ENCODE data around the gene CDKN1B. TPM values are rescaled to one million over a fixed set of nuclear protein-coding genes. Genes with fewer than 3 reads are reported as not detected.

CDKN1B gene
- total RNA-seq, 4 donors from 2014 or later = 74.3 to 104 (median 101) TPM

DNA sequence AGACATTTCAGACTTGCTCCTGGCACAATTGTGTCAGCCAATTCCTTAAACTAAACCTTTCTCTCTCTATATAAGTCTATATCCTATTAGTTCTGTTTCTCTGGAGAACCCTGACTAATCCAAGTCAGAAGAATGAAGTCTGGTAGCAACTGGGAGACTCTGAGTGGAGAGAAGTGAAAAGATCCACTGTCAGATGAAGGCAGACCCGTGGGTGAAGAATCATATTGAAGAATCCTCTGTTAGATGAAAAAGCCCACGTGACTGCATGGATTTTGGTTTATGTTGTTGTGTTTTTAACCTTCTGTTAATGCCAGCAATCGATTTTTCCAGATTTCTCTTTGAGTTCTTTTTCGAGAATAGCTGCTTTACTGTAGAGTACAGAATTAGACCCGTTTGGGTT is 38.8 kb downstream of the CDKN1B start:
- H3K4me3 ChIP-seq (ENCODE audit: low read depth, poor library complexity, severe bottlenecking) = no peak overlapping the region
- no peak for DNase-seq (ENCODE audit: low spot score in 2 of 2)
- WGBS, 2 donors = 81 to 85% methylated on average over 5 of the region's 5 CpGs
- TF ChIP-seq POLR2A (IDR thresholded peaks at IDR 0.05) = no peak
- TF ChIP-seq, protein P1, sequence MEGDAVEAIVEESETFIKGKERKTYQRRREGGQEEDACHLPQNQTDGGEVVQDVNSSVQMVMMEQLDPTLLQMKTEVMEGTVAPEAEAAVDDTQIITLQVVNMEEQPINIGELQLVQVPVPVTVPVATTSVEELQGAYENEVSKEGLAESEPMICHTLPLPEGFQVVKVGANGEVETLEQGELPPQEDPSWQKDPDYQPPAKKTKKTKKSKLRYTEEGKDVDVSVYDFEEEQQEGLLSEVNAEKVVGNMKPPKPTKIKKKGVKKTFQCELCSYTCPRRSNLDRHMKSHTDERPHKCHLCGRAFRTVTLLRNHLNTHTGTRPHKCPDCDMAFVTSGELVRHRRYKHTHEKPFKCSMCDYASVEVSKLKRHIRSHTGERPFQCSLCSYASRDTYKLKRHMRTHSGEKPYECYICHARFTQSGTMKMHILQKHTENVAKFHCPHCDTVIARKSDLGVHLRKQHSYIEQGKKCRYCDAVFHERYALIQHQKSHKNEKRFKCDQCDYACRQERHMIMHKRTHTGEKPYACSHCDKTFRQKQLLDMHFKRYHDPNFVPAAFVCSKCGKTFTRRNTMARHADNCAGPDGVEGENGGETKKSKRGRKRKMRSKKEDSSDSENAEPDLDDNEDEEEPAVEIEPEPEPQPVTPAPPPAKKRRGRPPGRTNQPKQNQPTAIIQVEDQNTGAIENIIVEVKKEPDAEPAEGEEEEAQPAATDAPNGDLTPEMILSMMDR (IDR thresholded peaks at IDR 0.05) = no peak
- intact Hi-C loops (cut with DNase I; ENCODE audit: low total_unique reads) = no loop called here

DNA sequence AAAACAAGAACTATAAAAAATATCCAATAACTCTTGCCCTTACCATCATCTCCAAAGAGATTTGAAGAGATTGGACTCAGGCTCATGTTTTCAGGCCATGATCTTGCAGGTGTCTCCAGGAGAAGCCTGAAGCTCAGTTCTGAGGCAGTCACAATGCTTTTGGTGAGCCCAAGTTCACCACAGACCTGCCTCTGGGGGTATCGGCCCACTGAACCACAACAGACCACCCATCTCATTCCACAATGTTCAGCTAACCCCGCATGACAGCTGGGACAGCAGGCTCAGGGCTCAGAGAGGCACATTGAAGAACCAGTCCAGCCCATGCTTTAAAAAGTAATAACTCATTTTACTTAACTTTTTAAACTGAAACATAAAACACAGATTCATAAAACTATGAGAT is 40.0 kb downstream of the CDKN1B start:
- intact Hi-C loops (cut with DNase I; ENCODE audit: low total_unique reads) = no loop called here
- H3K4me3 ChIP-seq (ENCODE audit: low read depth, poor library complexity, severe bottlenecking) = no peak overlapping the region
- no peak for DNase-seq (ENCODE audit: low spot score in 2 of 2)
- 91% methylated on average over 2 of the region's 2 CpGs for WGBS, 2 donors
- no peak for TF ChIP-seq POLR2A (IDR thresholded peaks at IDR 0.05)
- TF ChIP-seq, protein P1 (IDR thresholded peaks at IDR 0.05) = no peak

DNA sequence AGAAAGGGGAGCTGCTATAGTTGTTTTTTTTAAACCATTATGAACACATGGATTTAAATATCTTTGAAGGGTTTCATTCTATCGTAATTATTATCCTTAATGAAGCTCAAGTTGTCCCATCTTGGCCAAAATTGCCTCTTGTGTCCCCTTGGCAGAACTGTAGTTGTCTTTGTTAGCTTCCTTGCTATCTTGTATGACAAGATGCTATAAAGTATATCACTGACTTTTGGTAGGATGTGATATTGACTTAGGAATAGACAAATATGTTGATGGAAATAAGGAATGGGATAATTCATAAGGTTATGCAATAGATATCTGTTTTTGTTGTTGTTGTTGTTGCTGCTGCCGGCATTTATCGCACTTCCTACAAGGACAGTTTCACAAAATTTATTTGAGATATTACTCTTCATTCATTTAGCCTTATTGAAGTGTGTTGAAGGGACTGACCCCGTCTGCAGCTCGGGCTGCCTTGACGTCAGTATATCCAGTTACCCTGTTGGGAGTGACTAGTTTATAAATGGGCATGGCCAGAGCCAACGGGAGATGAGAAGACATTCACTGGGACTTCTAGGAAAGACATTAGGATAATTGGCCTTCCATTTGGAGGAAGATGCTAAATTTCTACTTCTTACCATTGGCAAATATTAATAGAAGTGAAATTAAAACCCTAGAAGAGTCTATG is 42.2 kb downstream of the CDKN1B start:
- no peak for DNase-seq (ENCODE audit: low spot score in 2 of 2)
- intact Hi-C loops (cut with DNase I; ENCODE audit: low total_unique reads) = no loop called here
- no peak overlapping the region for H3K4me3 ChIP-seq (ENCODE audit: low read depth, poor library complexity, severe bottlenecking)
- TF ChIP-seq, protein P1 (IDR thresholded peaks at IDR 0.05) = no peak
- no peak for TF ChIP-seq POLR2A (IDR thresholded peaks at IDR 0.05)
- WGBS, 2 donors = 94 to 95% methylated on average over 7 of the region's 7 CpGs

DNA sequence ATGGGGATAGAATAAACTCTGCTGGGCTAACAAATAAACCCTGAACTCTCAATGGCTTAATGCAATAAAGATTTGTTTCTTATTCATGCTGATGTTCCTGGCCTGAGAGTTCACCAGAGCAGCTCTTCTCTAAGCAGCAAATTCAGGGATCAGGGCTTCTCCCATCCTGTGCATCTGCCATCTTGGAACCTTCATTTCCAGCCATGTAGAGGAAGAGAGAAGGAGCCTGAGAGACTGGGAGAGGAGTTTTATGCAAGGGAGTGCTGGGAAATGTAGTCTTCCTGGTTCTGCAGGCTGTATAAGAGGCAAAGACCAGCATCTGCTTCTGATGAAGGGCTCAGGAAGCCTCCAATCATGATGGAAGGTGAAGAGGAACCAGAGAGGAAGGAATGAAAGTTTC is 47.7 kb downstream of the CDKN1B start:
- TF ChIP-seq, protein P1 (IDR thresholded peaks at IDR 0.05) = no peak
- TF ChIP-seq POLR2A (IDR thresholded peaks at IDR 0.05) = no peak
- H3K4me3 ChIP-seq (ENCODE audit: low read depth, poor library complexity, severe bottlenecking) = no peak overlapping the region

DNA sequence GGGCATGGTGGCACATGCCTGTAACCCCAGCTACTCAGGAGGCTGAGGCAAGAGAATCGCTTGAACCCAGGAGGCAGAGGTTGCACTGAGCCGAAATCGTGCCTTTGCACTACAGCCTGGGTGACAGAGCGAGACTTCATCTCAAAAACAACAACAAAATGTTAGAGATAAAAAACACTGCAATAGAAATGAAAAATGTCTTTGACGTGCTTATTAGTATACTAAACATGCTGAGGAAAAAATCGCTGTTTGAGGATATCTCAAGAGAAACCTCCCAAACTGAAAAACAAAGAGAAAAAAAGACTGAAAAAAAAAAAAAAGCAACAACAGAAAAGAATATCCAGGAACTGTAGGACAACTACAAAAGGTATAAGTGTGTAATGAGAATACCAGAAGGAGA is 53.1 kb downstream of the CDKN1B start:
- no peak overlapping the region for H3K4me3 ChIP-seq (ENCODE audit: low read depth, poor library complexity, severe bottlenecking)
- TF ChIP-seq, protein P1 (IDR thresholded peaks at IDR 0.05) = no peak
- TF ChIP-seq POLR2A (IDR thresholded peaks at IDR 0.05) = no peak
- WGBS, 2 donors = 96 to 98% methylated on average over 6 of the region's 6 CpGs

More for the DNA sequence above, 47.7 kb downstream of the CDKN1B start:
- intact Hi-C loops (cut with DNase I; ENCODE audit: low total_unique reads) = no loop called here
- no peak for DNase-seq (ENCODE audit: low spot score in 2 of 2)

More for the DNA sequence above, 53.1 kb downstream of the CDKN1B start:
- no peak for DNase-seq (ENCODE audit: low spot score in 2 of 2)
- intact Hi-C loops (cut with DNase I; ENCODE audit: low total_unique reads) = no loop called here

MicroRNAs within 50 kb of the gene (microRNA counts, 767-probe panel; counts per million panel counts)
- 0 to 358 counts per million in 2 donors for microRNA hsa-miR-613

Small RNAs within 50 kb of the gene (microRNA-seq; reads per million reads assigned to microRNA genes)
- 0 reads per million in 2 donors for gene MIR613 (ENCODE audit: borderline number of aligned reads in 1 of 2, borderline replicate concordance in 2 of 2)

Other genes starting within 250 kb of the CDKN1B start
- gene DUSP16, start 154.5 kb upstream of the CDKN1B start, total RNA-seq = 10 to 100 TPM; 15.3 to 29.0 (median 25.0) TPM
- 10 to 100 TPM; 36.1 to 47.0 (median 44.5) TPM for gene CREBL2, start 105.5 kb upstream of the CDKN1B start, total RNA-seq
- under 1 TPM in 1 of 4 donors, not detected in 3; 0.13 TPM for gene GPR19, start 21.2 kb upstream of the CDKN1B start, total RNA-seq
- 10 to 100 TPM; 26.1 to 89.7 (median 34.7) TPM for gene APOLD1, start 68.3 kb downstream of the CDKN1B start, total RNA-seq
- gene DDX47, start 96.0 kb downstream of the CDKN1B start, total RNA-seq = 10 to 100 TPM; 38.7 to 59.8 (median 55.4) TPM
- 1 to 10 TPM; 2.1 to 9.4 (median 5.3) TPM for gene GPRC5A, start 174.2 kb downstream of the CDKN1B start, total RNA-seq
- gene GPRC5D, start 234.8 kb downstream of the CDKN1B start, total RNA-seq = 10 to 100 TPM in 2 of 4 donors, not detected in 2; 27.9 to 51.1 TPM